BJ (cell line): Measurements from ENCODE around the gene LCN9. TPM values are rescaled to one million over a fixed set of nuclear protein-coding genes. Genes with fewer than 3 reads are reported as not detected.

Source experiments
- CTCF ChIA-PET: fragments of 350-600 bp; formaldehyde crosslinking; extraction: SDS; loops from one replicate; lab custom pipeline; 2021; ENCODE audit warnings: antibody characterized with exemption, inconsistent platforms; lab: Yijun Ruan, JAX
- POLR2A ChIA-PET: fragments of 300-600 bp; sonication (Branson Sonifier 250); formaldehyde crosslinking; extraction: SDS; loops from one replicate; lab custom pipeline; 2021; ENCODE audit warnings: antibody characterized with exemption; lab: Charles Lee
- DNase-seq: peaks from one replicate; pipeline ENCODE4 v3.0.0-alpha.2; 2011; ENCODE audit warnings: low read depth
- H3K27me3 ChIP-seq: 2 replicates; pipeline ENCODE4 v1.6.0; 2011; ENCODE audit warnings: low read length; ENCODE audit not compliant: control insufficient read depth, insufficient read depth
- H3K36me3 ChIP-seq: 2 replicates; pipeline ENCODE4 v1.5.1; 2011; ENCODE audit warnings: low read length; ENCODE audit not compliant: control insufficient read depth, insufficient read depth
- H3K4me3 ChIP-seq: 2 replicates; pipeline ENCODE4 v1.5.1; 2011; ENCODE audit warnings: low read depth, mild to moderate bottlenecking, control low read depth, low read length
- CTCF ChIP-seq: IDR thresholded peaks from 2 replicates; pipeline ENCODE4 v1.5.1; 2011; ENCODE audit warnings: low read depth, mild to moderate bottlenecking, control low read depth, inconsistent platforms, low read length, moderate library complexity; ENCODE audit not compliant: insufficient read depth
- polyA plus RNA-seq: library from polyadenylated mRNA; depleted of rRNA; stranded (reverse); fragments of >200 nt; gene quantifications from 2 replicates; pipeline ENCODE4 v1.2.3, GENCODE V29; 2011

The LCN9 gene
- polyA plus RNA-seq, 1 experiment: not detected

- POLR2A ChIA-PET: no interaction called here
- Histone ChIP-seq H3K36me3 (no peaks in the 10 kb centered on the region), H3K27me3 (no peaks in the 10 kb centered on the region; the same call in 1 of the 2 replicates), H3K4me3 (no peak overlapping the region)
- CTCF ChIA-PET: no interaction called here
- no peak for DNase-seq
- no peak for TF ChIP-seq CTCF
Measured at GRCh38 chr9:135648494-135649410, 14.4 kb upstream of the LCN9 start.

GRCh38 chr9:135649508-135649907 lies 13.6 kb upstream of the LCN9 start:
- Histone ChIP-seq H3K27me3 (no peaks in the 10 kb centered on the region; the same call in 1 of the 2 replicates), H3K36me3 (no peaks in the 10 kb centered on the region), H3K4me3 (no peak overlapping the region)
- ChIA-PET CTCF (no interaction called here), POLR2A (no interaction called here)
- no peak for TF ChIP-seq CTCF
- no peak for DNase-seq

GRCh38 chr9:135650408-135650807 lies 12.7 kb upstream of the LCN9 start:
- Histone ChIP-seq H3K4me3 (no peak overlapping the region), H3K27me3 (no peaks in the 10 kb centered on the region; the same call in 1 of the 2 replicates), H3K36me3 (no peaks in the 10 kb centered on the region)
- no peak for DNase-seq
- no peak for TF ChIP-seq CTCF
- ChIA-PET CTCF (no interaction called here), POLR2A (no interaction called here)

- no peak overlapping the region for H3K4me3 ChIP-seq
- H3K36me3 ChIP-seq: no peaks in the 10 kb centered on the region
- POLR2A ChIA-PET: no interaction called here
- DNase-seq: no peak
- CTCF ChIA-PET: no interaction called here
- H3K27me3 ChIP-seq: no peaks in the 10 kb centered on the region; the same call in 1 of the 2 replicates
- TF ChIP-seq CTCF: no peak
Measured at GRCh38 chr9:135655317-135655716, 7.8 kb upstream of the LCN9 start.

GRCh38 chr9:135657416-135657815 lies 5.7 kb upstream of the LCN9 start:
- H3K27me3 ChIP-seq: no peaks in the 10 kb centered on the region
- POLR2A ChIA-PET: no interaction called here
- H3K4me3 ChIP-seq: no peak overlapping the region
- TF ChIP-seq CTCF: no peak
- H3K36me3 ChIP-seq: no peaks in the 10 kb centered on the region
- DNase-seq: no peak
- CTCF ChIA-PET: no interaction called here
